Measurements from ENCODE around the gene TMEM30A.

TMEM30A gene

DNA sequence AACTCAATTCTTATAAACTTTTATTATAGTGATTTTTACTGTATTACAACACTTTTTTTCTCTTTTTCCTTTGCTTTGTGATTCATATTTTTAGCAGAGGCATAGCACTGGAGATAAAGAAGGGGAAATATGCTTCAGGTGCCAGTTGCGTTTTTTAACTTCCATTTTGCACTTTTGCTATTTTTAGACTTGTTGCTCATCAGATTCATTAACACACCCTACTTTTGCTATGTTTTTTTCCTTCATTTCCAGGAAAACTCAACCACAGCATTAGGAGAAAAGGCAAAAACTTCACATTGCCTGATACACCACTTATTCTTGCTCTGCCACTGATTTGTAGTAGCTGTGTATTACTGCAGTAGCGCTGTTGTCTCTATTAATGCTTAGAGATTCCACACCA lies 8.0 kb upstream of the TMEM30A start:
- no peak for DNase-seq (ENCODE audit: low spot score)

DNA sequence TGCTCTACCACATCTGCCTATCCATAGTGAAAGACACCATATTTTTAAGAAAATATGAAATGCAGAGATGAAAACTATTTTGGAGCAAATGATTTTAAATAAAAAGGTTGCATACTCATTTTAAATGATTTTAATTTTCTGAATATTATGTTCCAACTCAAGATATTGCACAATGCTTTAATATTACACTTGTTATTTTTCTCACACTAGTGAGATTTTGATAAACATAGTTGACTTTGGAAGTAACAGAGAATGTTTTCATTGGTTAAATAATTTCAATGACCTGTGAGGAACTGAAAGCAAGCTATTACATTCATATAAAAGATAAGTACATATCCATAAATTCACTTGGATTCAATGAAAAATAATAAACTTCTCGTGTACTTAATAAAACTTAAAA lies 7.2 kb upstream of the TMEM30A start:
- TF ChIP-seq, protein P1, sequence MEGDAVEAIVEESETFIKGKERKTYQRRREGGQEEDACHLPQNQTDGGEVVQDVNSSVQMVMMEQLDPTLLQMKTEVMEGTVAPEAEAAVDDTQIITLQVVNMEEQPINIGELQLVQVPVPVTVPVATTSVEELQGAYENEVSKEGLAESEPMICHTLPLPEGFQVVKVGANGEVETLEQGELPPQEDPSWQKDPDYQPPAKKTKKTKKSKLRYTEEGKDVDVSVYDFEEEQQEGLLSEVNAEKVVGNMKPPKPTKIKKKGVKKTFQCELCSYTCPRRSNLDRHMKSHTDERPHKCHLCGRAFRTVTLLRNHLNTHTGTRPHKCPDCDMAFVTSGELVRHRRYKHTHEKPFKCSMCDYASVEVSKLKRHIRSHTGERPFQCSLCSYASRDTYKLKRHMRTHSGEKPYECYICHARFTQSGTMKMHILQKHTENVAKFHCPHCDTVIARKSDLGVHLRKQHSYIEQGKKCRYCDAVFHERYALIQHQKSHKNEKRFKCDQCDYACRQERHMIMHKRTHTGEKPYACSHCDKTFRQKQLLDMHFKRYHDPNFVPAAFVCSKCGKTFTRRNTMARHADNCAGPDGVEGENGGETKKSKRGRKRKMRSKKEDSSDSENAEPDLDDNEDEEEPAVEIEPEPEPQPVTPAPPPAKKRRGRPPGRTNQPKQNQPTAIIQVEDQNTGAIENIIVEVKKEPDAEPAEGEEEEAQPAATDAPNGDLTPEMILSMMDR (IDR thresholded peaks at IDR 0.05; ENCODE audit: extremely low read depth, missing control alignments), result no peak
- DNase-seq (ENCODE audit: low spot score), result no peak

More for the DNA sequence above, 8.0 kb upstream of the TMEM30A start:
- TF ChIP-seq, protein P1 (IDR thresholded peaks at IDR 0.05; ENCODE audit: extremely low read depth, missing control alignments), result no peak

DNA sequence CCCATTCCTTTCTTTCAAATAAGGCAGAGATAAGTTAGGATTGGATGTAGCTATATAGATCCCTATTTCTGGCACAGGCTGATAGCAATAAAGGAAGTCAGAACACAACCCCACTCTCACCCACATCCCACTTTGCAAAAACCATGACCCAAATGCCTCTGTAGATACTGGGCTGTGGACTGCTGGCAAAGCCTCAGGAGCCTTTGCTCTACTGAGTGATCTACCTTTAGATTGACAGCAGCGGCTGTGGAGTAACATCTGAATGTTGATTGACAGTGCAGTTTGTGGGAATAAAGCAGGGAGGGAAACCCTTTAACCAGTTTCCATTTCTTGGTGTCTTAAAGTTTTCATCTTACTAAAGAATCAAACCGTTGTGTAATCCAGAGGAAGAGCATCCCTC lies 6.7 kb upstream of the TMEM30A start:
- TF ChIP-seq, protein P1 (IDR thresholded peaks at IDR 0.05; ENCODE audit: extremely low read depth, missing control alignments), result no peak
- no peak for DNase-seq (ENCODE audit: low spot score)

DNA sequence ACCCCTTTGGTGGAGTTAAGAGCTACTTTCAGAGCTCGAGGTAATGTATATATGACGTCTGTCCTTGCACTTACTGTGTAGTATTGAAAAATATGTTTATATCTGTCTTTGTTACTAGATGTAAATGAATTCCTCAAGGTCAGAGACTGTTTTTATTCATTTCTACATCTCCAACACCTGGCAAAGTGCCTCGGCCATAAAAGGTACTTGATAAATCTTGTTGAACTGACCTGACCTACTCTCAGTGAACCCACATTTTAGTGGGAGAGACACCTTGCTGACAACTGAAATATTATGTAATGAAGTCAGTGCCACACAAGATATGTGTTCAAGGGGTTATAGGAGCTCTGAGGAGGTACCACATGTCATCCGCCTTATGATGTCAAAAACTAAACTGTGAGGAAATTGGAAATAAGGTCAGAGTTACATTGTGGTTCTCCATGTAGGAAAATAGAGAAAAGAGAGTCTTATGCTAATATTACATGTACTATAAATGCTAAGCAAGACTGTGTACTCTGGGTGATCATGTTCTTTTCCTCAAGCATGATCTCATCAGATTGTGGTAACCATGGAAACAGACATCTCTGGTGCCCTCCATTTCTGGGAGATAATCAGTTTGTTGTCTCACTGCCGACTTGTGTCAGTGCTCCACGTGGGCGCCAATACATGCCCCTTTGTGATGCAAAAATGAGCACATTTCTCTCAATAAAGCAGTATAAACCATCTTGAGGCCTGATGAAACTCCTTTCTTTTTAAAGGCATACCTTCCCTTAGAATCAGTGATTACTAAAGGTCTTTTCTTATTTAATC lies 5.7 kb upstream of the TMEM30A start:
- no peak for DNase-seq (ENCODE audit: low spot score)
- TF ChIP-seq, protein P1 (IDR thresholded peaks at IDR 0.05; ENCODE audit: extremely low read depth, missing control alignments), result no peak

DNA sequence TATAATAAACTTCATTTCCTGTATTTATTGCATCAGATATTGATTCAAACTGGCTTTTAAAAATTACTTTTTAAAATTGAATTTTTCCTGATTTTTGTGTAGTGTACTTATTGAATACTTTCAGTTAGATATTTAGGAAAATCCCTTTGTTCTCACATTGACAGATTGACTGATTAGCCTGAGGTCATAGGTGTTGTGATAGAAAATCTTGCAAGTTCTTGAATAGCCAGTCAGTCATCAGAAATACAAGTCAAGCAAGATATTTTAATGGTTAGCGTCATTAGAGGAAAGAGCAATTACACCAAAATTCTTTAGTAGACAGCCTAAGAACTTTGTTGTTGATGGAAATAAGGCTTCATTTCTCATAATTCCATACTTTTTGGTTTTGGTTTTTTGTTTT lies 3.4 kb upstream of the TMEM30A start:
- TF ChIP-seq, protein P1 (IDR thresholded peaks at IDR 0.05; ENCODE audit: extremely low read depth, missing control alignments), result no peak
- no peak for DNase-seq (ENCODE audit: low spot score)

DNA sequence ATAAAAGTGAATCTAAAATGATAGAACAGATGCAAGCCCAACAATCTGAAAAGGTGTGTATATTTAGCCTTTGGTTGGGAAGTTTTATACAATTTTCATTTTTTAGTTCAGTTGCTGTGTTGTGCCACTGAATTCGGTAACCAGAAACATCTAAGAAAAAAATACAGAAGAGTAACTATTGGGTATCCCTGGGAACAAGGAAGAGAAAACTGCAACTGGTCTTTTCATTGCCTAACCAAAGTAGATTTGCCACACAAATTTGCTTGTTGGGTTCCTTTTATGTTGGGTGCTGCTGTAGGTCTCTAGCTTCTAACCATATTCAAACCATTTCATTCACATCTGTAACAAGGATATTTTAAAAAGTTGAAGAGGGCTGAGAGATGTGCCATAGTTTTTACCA lies 2.8 kb upstream of the TMEM30A start:
- DNase-seq (ENCODE audit: low spot score), result no peak
- TF ChIP-seq, protein P1 (IDR thresholded peaks at IDR 0.05; ENCODE audit: extremely low read depth, missing control alignments), result no peak

DNA sequence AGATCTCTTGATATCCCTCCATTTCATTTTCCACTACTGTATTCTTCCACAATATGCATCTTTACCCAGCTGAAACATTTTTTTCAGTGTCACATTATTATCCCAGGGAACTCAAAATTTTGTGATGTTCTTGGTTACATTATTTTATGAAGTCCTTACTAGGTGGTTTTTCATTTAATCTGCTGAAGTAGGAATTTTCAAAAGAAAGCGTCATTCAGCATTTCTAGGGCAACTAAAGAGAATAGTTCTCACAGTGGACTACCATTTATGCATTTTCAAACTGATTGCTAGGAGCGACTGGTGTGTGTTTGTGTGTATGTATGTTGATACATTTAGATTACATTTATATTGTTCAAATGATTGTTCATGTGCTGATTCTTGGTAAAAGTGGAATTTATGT lies 2.4 kb upstream of the TMEM30A start:
- TF ChIP-seq, protein P1 (IDR thresholded peaks at IDR 0.05; ENCODE audit: extremely low read depth, missing control alignments), result no peak
- DNase-seq (ENCODE audit: low spot score), result no peak

Data from GM20000 (cell line).